A172 (cell line): Measurements from ENCODE around the gene TASP1. TPM values are rescaled to one million over a fixed set of nuclear protein-coding genes. Genes with fewer than 3 reads are reported as not detected.
A peak's percentile ranks its signal among the peaks of the same experiment; 100 is the strongest.
"Not testable (repeated sequence)": the region's sequence is repeated elsewhere in the genome, so short reads cannot be mapped to it uniquely, and the experiment has no call there.

ENCODE experiments used
- DNase-seq: peaks from one replicate; pipeline ENCODE4 v3.0.0-alpha.2; 2015; ENCODE audit warnings: low spot score
- total RNA-seq: library from RNA; depleted of rRNA; stranded (reverse); fragments of >200 nt; shearing (Covaris generic); gene quantifications from 2 replicates; pipeline ENCODE4 v1.2.3, GENCODE V29; 2014

TASP1 gene
- total RNA-seq, 1 experiment from 2014 or later: 6.7 TPM

GRCh38 chr20:13648291-13649228, 9.8 kb upstream of the TASP1 start:
- no peak for DNase-seq

DNA sequence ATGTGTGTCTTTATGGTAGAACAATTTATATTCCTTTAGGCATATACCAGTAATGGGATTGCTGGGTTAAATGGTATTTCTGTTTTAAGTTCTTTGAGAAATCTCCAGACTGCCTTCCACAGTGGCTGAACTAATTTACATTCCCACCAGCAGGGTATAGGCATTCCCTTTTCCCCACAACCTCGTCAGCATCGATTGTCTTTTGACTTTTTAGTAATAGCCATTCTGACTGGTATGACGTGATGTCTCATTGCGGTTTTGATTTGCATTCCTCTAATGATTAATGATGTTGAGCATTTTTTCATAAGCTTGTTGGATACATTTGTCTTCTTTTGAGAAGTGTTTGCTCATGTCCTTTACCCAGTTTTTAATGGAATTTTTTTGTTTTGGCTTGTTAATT, 5.3 kb upstream of the TASP1 start:
- DNase-seq: peak; percentile 30

DNA sequence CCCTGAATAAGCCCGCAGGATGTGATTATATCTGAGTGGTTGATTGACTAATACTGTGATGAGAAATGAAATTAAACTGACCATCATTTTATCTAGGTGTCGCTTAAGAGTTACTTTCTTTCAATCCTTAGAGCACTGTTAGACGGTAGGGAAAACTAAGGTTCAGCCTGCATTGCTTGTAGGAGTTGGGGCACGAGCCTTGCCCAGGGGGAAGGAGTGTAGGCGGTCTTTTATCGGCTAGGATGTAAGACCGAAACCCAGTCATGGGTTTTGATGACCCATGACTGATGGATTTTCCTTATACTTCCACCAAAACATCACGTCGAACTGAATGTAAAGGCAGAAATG, 392 bp upstream of the TASP1 start:
- DNase-seq: no peak

GRCh38 chr20:13638162-13638495, 603 bp downstream of the TASP1 start:
- peak; percentile 38 for DNase-seq

GRCh38 chr20:13632431-13632830, 6.3 kb downstream of the TASP1 start:
- DNase-seq: no peak

- peak; percentile 72 for DNase-seq
Observed at GRCh38 chr20:13627525-13627924, 11.2 kb downstream of the TASP1 start.

GRCh38 chr20:13626724-13627123, 12.0 kb downstream of the TASP1 start:
- no peak for DNase-seq

GRCh38 chr20:13625304-13625979, 13.3 kb downstream of the TASP1 start:
- no peak for DNase-seq

GRCh38 chr20:13619415-13619814, 19.3 kb downstream of the TASP1 start:
- DNase-seq: not testable (repeated sequence)

DNA sequence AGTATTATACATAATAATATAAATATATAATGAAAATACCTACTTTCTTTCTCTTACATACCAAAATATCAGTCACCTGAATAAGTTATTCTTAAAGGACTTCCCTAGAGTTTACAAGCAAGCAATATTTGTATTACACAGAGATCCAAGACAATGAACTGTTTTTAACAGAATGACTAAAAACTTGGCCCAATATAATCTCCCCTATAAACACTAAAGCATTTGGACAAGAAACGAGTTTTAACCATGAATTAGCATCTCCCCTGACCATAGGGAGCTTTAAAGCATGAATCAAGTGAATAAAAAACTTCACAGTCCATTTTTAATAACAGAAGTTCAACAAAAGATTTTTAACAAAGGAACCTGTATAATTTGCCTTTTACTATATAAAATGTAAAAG, 20.3 kb downstream of the TASP1 start:
- not testable (repeated sequence) for DNase-seq

- not testable (repeated sequence) for DNase-seq
Observed at GRCh38 chr20:13617585-13617984, 21.1 kb downstream of the TASP1 start.

DNA sequence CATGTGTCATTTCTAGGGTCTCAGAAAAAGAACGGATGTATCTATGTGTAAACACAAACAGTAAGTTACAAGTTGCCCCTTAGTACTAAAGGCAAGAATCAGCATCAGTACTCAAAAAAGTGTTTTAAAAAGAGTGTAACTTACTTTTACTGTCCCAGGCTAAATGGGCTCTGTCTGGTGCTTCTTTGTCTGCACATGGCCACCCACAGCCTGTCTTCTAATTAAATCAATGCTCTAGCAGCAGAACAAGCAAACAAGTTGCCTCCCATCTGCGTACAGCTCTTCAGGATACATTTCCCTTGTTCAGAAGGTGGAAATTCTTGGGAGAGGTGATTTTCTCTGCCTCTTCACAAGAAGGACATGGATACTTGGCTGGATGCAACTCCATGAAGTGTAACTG, 22.0 kb downstream of the TASP1 start:
- DNase-seq: not testable (repeated sequence)

DNA sequence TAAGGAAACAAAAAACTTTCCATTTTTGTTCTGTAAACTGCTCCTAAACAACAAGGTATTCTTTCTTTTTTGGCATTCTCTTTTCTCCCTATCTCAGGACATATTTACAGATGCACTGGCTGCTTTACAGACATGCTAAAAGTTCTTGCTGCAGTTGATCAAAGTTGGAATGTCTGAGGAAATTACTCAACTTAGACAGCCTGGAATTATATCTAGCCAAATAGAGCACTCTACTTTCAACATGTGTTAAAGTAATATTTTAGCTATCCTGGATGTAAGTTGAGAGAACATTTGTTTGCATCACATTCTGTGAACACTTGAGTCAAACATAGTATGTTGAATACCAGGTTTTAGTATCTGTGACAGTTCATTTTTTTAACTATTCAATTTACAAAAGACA, 24.8 kb downstream of the TASP1 start:
- DNase-seq: no peak

GRCh38 chr20:13611611-13612125, 27.1 kb downstream of the TASP1 start:
- DNase-seq: no peak

GRCh38 chr20:13610184-13610583, 28.5 kb downstream of the TASP1 start:
- DNase-seq: no peak

- DNase-seq: no peak
Observed at GRCh38 chr20:13608066-13608465, 30.7 kb downstream of the TASP1 start.

DNA sequence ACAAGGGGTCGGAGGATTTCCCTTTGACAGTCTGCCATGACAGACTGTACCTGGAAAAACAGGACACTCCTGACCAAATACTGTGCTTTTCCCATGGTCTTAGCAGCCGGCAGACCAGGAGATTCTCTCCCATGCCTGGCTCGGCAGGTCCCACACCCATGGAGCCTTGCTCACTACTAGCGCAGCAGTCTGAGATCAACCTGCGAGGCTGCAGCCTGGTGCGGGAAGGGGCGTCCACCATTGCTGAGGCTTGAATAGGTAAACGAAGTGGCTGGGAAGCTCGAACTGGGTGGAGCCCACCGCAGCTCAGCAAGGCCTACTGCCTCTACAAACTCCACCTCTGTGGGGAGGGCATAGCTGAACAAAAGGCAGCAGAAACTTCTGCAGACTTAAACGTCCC, 45.3 kb downstream of the TASP1 start:
- DNase-seq: not testable (repeated sequence)

DNA sequence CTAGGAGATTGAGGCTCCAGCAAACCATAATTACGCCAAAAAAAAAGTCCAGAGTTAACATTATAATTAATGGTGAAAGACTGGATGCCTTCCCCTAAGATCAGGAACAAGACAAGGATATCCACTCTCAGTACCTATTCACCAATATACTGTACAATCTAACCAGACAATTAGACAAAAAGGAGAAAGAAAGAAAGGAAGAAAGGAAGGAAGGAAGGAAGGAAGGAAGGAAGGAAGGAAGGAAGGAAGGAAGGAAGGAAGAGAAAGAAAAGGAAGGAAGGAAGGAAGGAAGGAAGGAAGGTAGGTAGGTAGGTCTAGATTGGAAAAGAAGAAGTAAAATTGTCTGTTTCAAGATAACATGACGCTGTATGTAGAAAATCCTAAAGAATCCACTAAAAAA, 50.7 kb downstream of the TASP1 start:
- no peak for DNase-seq

DNA sequence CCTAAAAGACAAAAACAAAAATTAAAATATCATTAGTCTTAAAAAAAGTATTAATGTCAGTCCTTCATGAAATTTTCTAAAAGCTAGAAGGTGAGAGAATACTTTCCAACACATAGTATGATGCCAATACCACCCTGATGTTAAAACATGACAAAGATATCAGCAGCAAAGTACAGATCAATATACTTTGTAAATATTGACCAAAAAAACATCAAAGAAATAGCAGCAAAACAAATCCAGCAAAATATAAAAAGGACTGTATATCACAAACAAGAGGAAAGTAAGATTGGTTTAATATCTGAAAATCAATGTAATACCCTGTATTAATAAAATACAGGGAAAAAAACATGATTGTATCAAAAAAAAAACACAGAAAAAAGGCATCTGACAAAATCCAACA, 51.4 kb downstream of the TASP1 start:
- DNase-seq: no peak

- DNase-seq: no peak
Observed at GRCh38 chr20:13586133-13586532, 52.6 kb downstream of the TASP1 start.

- DNase-seq: no peak
Observed at GRCh38 chr20:13581451-13581850, 57.3 kb downstream of the TASP1 start.

DNA sequence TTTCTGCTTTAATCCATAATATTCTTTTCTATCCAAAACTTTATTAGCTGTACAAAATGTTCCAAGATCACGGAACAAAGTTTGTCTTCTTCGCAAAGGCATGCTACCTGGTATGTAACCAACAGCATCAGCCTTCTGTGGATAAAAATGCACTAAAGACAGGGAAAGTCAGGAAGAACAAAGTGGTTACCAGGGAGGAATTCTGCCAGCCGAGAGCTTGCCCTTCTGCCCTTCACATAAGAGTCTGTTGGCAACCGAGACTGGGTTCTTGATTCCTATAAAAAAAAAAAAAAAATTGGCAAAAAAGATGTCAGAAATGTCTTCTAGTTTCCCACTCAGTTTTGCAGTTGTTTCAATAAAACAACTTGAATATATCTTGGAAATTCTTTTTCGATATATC, 58.0 kb downstream of the TASP1 start:
- no peak for DNase-seq

DNA sequence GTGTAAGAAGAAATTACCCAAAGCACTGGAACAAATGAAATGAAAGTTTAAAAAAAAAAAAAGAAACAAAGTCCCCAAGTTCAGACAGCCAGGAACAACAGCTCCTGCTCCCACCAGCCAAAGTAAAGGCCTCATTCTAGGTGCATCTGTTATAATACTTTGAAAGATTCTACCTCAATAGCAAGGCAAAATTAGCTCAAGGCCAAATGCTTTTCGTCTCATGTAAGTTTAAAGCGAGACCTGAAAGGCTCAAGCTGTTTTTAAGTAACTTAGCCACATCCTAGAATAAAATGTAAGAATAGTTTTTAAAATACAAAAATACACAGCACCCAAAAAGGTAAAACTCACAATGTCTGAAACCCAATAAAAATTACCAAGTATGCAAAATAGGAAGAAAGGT, 64.7 kb downstream of the TASP1 start:
- DNase-seq: no peak
